HG02973 (cell line): Measurements from ENCODE around the gene ALDH1L1.

Source experiments
- ATAC-seq: cut with Tn5 transposase; IDR thresholded peaks from one replicate; pipeline ENCODE4 v1.9.1; 2021; ENCODE audit warnings: moderate library complexity; ENCODE audit not compliant: unreplicated experiment

Gene ALDH1L1

DNA sequence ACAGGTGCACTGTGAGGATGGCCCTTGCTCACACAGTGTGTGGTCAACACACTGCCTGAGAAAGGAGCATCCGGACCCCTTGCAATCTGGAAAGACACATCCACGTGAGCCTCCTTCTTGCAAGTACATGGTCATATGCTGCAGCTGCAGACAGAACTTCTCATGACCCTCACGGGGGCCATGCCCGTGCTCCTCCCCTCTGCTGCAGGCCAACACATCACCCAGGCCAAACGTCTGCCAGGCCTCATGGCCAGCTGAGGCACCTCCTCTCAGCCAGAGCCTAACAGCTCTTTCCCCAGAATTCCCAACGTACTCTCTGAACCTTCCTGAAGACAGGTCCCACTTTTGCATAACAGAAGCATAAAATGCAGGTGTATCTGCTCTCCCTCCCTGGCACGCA is 121.7 kb downstream of the ALDH1L1 start:
- no peak for ATAC-seq

- no peak for ATAC-seq
Measured at GRCh38 chr3:126057936-126058335, 122.5 kb downstream of the ALDH1L1 start.

- no peak for ATAC-seq
Measured at GRCh38 chr3:126057501-126057819, 122.9 kb downstream of the ALDH1L1 start.

DNA sequence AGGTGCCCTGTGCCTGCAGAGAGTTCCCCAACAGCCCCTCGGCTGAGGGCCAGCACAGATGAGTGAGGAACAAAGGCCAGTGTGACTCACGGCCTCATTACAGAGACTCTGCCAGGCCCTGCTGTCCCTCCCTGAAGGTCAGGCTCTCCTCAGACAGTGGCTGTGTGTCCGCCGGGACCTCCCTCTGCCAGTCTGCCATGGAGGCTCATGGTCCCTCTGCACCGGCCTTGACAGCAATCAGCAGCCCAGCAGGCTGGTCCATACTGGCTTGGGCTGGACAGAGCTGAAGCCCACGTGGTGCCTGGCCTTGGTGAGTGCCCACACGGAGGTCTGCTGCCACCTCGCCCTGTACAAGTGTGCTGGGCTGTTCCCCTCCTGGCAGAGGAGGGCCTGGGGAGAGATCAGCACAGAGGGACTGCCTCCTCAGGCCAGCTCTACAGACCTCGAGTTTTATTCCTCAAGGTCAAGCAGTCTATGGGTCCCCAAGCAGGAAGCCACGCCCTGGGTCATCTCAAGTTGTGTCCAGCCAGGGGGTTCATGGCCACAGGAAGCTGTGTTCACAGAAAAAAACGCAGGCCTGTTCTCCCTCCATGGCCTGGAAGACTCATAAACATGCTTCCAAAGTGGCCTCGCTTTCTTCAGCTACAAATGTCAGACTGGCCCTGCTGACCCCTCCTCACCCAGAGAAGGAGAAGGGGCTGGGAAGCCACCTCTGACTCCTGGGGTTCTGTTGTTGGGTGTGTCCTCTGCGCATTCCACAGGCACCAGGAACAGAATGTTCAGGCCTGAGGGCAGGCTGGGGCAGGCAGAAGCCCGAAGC is 123.5 kb downstream of the ALDH1L1 start:
- ATAC-seq: no peak

DNA sequence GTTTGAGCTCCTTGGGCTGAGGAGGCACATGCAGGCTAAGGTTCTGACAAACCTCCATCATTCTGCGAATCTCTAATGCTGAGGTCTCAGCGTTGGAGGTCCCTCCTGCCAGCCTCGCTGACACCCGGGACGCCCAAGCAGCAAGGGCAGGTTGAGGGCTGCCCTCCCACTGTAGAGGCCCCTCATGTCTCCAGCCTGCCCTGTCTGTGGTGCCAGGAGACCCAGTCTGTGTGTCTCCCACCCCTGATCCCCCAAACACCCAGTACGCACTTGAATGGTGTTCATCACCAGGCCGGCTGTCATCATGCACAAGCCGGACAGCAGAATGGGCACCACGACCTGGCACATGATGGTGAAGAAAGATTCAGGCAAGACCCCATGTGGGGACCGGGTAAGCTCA is 124.3 kb downstream of the ALDH1L1 start:
- no peak for ATAC-seq

- no peak for ATAC-seq
Measured at GRCh38 chr3:126054870-126055269, 125.5 kb downstream of the ALDH1L1 start.

- ATAC-seq: no peak
Measured at GRCh38 chr3:126053949-126054569, 126.3 kb downstream of the ALDH1L1 start.
